Thyroid gland (tissue), 4 donors: ENCODE measurements around the gene HPD.

Experiments used
- POLR2A ChIP-seq, 2 donors: fragments of 450-650 bp; IDR thresholded peaks; one replicate each; pipeline ENCODE4 v1.6.1; 2017; ENCODE audit warnings: antibody characterized with exemption in 2 of 2, mild to moderate bottlenecking in 2 of 2, moderate library complexity in 1 of 2
- TF ChIP-seq, protein P1 (sequence below), 6 experiments: fragments of 200-600 bp in 3 of 6; fragments of 450-650 bp in 3 of 6; sonication (generic) in 3 of 6; IDR thresholded peaks; one replicate each; pipeline ENCODE4 v1.5.1; 2016 to 2019; ENCODE audit warnings: antibody characterized with exemption in 6 of 6, mild to moderate bottlenecking in 2 of 6, inconsistent platforms in 1 of 6, moderate library complexity in 1 of 6

DNA sequence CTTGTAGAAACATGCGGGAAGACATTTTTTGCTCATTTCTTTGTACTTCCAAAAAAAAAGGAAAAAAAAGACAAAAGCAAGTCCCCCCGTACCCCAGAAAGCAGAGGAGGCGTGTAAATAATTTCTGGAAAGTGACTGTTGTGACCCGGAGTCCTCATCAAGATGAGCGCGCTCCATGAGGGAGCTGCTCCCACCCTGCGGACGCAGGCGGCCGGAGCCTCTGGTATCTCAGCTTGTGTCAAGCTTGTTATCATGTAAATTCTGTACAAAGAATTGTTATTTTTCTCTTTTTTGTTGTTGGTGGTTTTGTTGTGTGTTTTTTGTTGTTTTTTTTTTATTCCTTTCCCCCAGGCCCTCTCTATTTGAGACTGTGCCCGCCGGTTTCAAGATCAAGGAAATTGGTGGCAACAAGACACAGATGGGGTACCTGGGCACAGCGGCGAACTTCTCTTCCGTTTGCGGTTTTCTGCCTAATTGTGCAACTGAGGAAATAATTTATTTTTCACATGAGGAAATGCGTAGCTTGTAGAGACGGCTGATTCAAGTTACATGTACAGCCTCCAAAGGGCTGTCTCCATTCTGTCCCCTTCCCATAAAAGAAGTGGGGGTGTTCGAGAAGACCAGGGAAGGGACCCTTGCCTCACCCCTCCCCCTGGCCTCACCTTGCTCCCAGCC lies 27.0 kb downstream of the HPD start:
- TF ChIP-seq POLR2A (IDR thresholded peaks at IDR 0.05): no peak
- TF ChIP-seq, protein P1, sequence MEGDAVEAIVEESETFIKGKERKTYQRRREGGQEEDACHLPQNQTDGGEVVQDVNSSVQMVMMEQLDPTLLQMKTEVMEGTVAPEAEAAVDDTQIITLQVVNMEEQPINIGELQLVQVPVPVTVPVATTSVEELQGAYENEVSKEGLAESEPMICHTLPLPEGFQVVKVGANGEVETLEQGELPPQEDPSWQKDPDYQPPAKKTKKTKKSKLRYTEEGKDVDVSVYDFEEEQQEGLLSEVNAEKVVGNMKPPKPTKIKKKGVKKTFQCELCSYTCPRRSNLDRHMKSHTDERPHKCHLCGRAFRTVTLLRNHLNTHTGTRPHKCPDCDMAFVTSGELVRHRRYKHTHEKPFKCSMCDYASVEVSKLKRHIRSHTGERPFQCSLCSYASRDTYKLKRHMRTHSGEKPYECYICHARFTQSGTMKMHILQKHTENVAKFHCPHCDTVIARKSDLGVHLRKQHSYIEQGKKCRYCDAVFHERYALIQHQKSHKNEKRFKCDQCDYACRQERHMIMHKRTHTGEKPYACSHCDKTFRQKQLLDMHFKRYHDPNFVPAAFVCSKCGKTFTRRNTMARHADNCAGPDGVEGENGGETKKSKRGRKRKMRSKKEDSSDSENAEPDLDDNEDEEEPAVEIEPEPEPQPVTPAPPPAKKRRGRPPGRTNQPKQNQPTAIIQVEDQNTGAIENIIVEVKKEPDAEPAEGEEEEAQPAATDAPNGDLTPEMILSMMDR (IDR thresholded peaks at IDR 0.05): no peak
